Naive thymus-derived CD4-positive, alpha-beta T cell (primary cell): ENCODE results near the gene ALDH18A1. TPM values are rescaled to one million over a fixed set of nuclear protein-coding genes. Genes with fewer than 3 reads are reported as not detected.
A peak's percentile ranks its signal among the peaks of the same experiment; 100 is the strongest.

Experiments used
- ATAC-seq: fragments of 150-1000 bp; cut with Tn5 transposase; 2 replicates; pipeline ENCODE4 v1.10.0; 2021; ENCODE audit warnings: mild to moderate bottlenecking, moderate library complexity
- CTCF ChIA-PET: fragments of 350-600 bp; sonication (Branson Sonifier 250); formaldehyde crosslinking; loops from one replicate; lab custom pipeline; 2021; ENCODE audit warnings: antibody characterized with exemption; lab: Charles Lee
- POLR2A ChIA-PET: fragments of 350-600 bp; sonication (Branson Sonifier 250); formaldehyde crosslinking; loops from one replicate; lab custom pipeline; 2021; ENCODE audit warnings: antibody characterized with exemption, inconsistent platforms; lab: Charles Lee
- DNase-seq, 9 donors: peaks; one replicate each; pipeline versions ENCODE4 v3.0.0 to v3.0.0-alpha.2; 2020 to 2022; ENCODE audit warnings: mixed read lengths in 1 of 9
- H3K27ac ChIP-seq: one replicate; pipeline ENCODE4 v1.7.0; 2013; ENCODE audit warnings: mild to moderate bottlenecking, low read depth, low read length, moderate library complexity
- H3K27me3 ChIP-seq, 2 donors: one replicate each; pipeline ENCODE4 v1.7.0; 2013; ENCODE audit warnings: low read length in 2 of 2, mild to moderate bottlenecking in 2 of 2, moderate library complexity in 2 of 2; ENCODE audit not compliant: control insufficient read depth in 2 of 2, insufficient read depth in 2 of 2
- H3K36me3 ChIP-seq, 3 experiments: 1 replicate in 2 of 3; 2 replicates in 1 of 3; pipeline ENCODE4 v1.7.0; 2013; ENCODE audit warnings: low read length in 3 of 3, mild to moderate bottlenecking in 3 of 3, moderate library complexity in 1 of 3; ENCODE audit not compliant: insufficient read depth in 3 of 3, control insufficient read depth in 2 of 3
- H3K4me1 ChIP-seq, 2 donors: one replicate each; pipeline ENCODE4 v1.7.0; 2013; ENCODE audit warnings: low read length in 2 of 2, mild to moderate bottlenecking in 2 of 2, moderate library complexity in 1 of 2; ENCODE audit not compliant: control insufficient read depth in 2 of 2, insufficient read depth in 2 of 2
- H3K4me3 ChIP-seq: 2 replicates; pipeline ENCODE4 v1.7.0; 2013; ENCODE audit warnings: mild to moderate bottlenecking, low read length
- H3K9me3 ChIP-seq, 3 experiments: 1 replicate in 2 of 3; 2 replicates in 1 of 3; pipeline ENCODE4 v1.7.0; 2013; ENCODE audit warnings: low read length in 3 of 3; ENCODE audit not compliant: control insufficient read depth in 2 of 3
- H3K27ac Mint-ChIP-seq, 9 donors: one replicate each; pipeline ENCODE4 v1.8.0; 2020 to 2022; ENCODE audit warnings: mixed read lengths in 9 of 9, mild to moderate bottlenecking in 8 of 9, moderate library complexity in 5 of 9, inconsistent platforms in 2 of 9
- H3K27me3 Mint-ChIP-seq, 5 donors: one replicate each; pipeline ENCODE4 v1.8.0; 2021 to 2022; ENCODE audit warnings: mixed read lengths in 5 of 5, mild to moderate bottlenecking in 1 of 5
- H3K36me3 Mint-ChIP-seq, 5 donors: one replicate each; pipeline ENCODE4 v1.8.0; 2020 to 2022; ENCODE audit warnings: mixed read lengths in 5 of 5, mild to moderate bottlenecking in 3 of 5, inconsistent platforms in 1 of 5
- H3K4me1 Mint-ChIP-seq, 7 donors: one replicate each; pipeline ENCODE4 v1.8.0; 2020 to 2022; ENCODE audit warnings: mixed read lengths in 7 of 7, mild to moderate bottlenecking in 3 of 7, inconsistent platforms in 1 of 7
- H3K4me3 Mint-ChIP-seq, 10 donors: one replicate each; pipeline ENCODE4 v1.8.0; 2020 to 2022; ENCODE audit warnings: mild to moderate bottlenecking in 10 of 10, mixed read lengths in 10 of 10, moderate library complexity in 6 of 10, inconsistent platforms in 2 of 10
- H3K9me3 Mint-ChIP-seq, 11 donors: one replicate each; pipeline ENCODE4 v1.8.0; 2020 to 2022; ENCODE audit warnings: mixed read lengths in 11 of 11, mild to moderate bottlenecking in 4 of 11, inconsistent platforms in 1 of 11, moderate library complexity in 1 of 11
- intact Hi-C, 2 donors: fragments of 100-400 bp; cut with micrococcal nuclease; formaldehyde crosslinking; loops; one replicate each; pipeline ENCODE4 v1.15.1; 2023
- polyA plus RNA-seq, 2 donors: library from polyadenylated mRNA; unstranded; fragments of 300-500 nt; fragmentation: Illumina TruSeq; gene quantifications; one replicate each; pipeline ENCODE4 v1.2.3, GENCODE V29; 2021
- total RNA-seq, 6 experiments: library from RNA in 5 of 6; stranded (reverse) in 5 of 6; gene quantifications; 1 replicate in 5 of 6; 2 replicates in 1 of 6; pipeline ENCODE4 v1.2.3 and lab custom pipeline; 2021 to 2026

ALDH18A1 gene
- total and polyA plus RNA-seq, 7 experiments from 2014 or later, result 15.0 to 73.8 (median 28.3) TPM

- no peak overlapping the region for H3K4me3 Mint-ChIP-seq
- H3K27me3 ChIP-seq, result no peaks in the 10 kb centered on the region
- DNase-seq (no peak), ATAC-seq (no peak)
- CTCF ChIA-PET, result no interaction called here
- no peak overlapping the region for H3K27ac Mint-ChIP-seq
- no peak overlapping the region for H3K4me3 ChIP-seq
- POLR2A ChIA-PET, result no interaction called here
- H3K36me3 ChIP-seq, result peaks cover 0 to 5% (median 0%) of the 10 kb centered on the region in 3 experiments
- intact Hi-C loops, result loop anchor here (5.0 kb wide), 3 partner anchors 267 to 1023 kb away; partner anchors contain the start of genes CC2D2B (in 1 of the 2) and TM9SF3 (in 1 of the 2)
- no peaks in the 10 kb centered on the region for H3K9me3 ChIP-seq
- peaks cover 4% of the 10 kb centered on the region in 2 donors for H3K4me1 ChIP-seq
- H3K4me1 Mint-ChIP-seq, result peaks cover 9 to 16% (median 11%) of the 10 kb centered on the region in 7 donors
- H3K27me3 Mint-ChIP-seq, result peaks cover 0 to 45% (median under 1%) of the 10 kb centered on the region in 5 donors
- H3K36me3 Mint-ChIP-seq, result no peaks in the 10 kb centered on the region
- no peaks in the 10 kb centered on the region for H3K9me3 Mint-ChIP-seq
- no peak overlapping the region for H3K27ac ChIP-seq
Observed at GRCh38 chr10:95564291-95564690, 92.2 kb downstream of the ALDH18A1 start.

GRCh38 chr10:95562341-95562965 is 94.1 kb downstream of the ALDH18A1 start:
- no peaks in the 10 kb centered on the region for H3K27me3 ChIP-seq
- DNase-seq (no peak), ATAC-seq (no peak)
- intact Hi-C loops, result loop anchor here (5.0 kb wide), 3 partner anchors 265 to 1025 kb away; partner anchors contain the start of genes CC2D2B (in 1 of the 2) and TM9SF3 (in 1 of the 2)
- ChIA-PET POLR2A (interaction anchor here (0.5 to 1.2 kb wide), 2 partner anchors 201 to 568 kb away, joined by 3 read pairs; partner anchors contain the start of gene ZNF518A), CTCF (no interaction called here)
- Mint-ChIP-seq H3K9me3 (no peaks in the 10 kb centered on the region), H3K27ac (peak overlapping the region in 6 of 9 donors; percentile 0 to 90 (median 47)), H3K27me3 (peaks cover 0 to 56% (median 5%) of the 10 kb centered on the region in 5 donors), H3K4me3 (peak overlapping the region in 9 of 10 donors; percentile 4 to 99 (median 89)), H3K36me3 (no peaks in the 10 kb centered on the region), H3K4me1 (peaks cover 7 to 16% (median 11%) of the 10 kb centered on the region in 7 donors)
- no peaks in the 10 kb centered on the region for H3K9me3 ChIP-seq
- no peak overlapping the region for H3K27ac ChIP-seq
- peaks cover 0 to 5% (median 0%) of the 10 kb centered on the region in 3 experiments for H3K36me3 ChIP-seq
- no peak overlapping the region for H3K4me3 ChIP-seq
- H3K4me1 ChIP-seq, result peaks cover 4% of the 10 kb centered on the region in 2 donors

DNA sequence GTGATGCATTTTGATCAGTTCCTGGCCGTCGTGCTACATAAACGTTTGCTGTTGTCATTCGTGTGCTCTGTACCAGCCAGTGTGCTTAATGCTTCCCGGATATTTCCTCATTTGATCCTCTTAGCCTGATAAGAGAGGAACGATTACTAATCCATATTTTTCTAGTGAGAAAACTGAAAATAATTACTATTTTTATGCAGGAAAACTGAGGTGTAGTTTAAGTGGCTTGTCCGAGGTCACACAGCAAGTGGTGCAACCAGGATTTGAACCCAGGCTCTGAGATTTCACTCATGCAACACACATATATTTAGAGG is 94.7 kb downstream of the ALDH18A1 start:
- H3K4me3 Mint-ChIP-seq, result peak overlapping the region; percentile 84 to 99 (median 90)
- peaks cover 4% of the 10 kb centered on the region in 2 donors for H3K4me1 ChIP-seq
- ATAC-seq, result no peak
- H3K27me3 ChIP-seq, result no peaks in the 10 kb centered on the region
- H3K27ac Mint-ChIP-seq, result peak overlapping the region in 8 of 9 donors; percentile 10 to 94 (median 80)
- intact Hi-C loops, result loop anchor here (1.0 to 5.0 kb wide), 7 partner anchors 94 to 1271 kb away; partner anchors contain the start of genes ALDH18A1 (in 2 of the 2), CC2D2B (in 1 of the 2), LCOR (in 1 of the 2) and TM9SF3 (in 1 of the 2)
- no peaks in the 10 kb centered on the region for H3K9me3 ChIP-seq
- CTCF ChIA-PET, result no interaction called here
- H3K9me3 Mint-ChIP-seq, result no peaks in the 10 kb centered on the region
- peaks cover 7 to 16% (median 11%) of the 10 kb centered on the region in 7 donors for H3K4me1 Mint-ChIP-seq
- POLR2A ChIA-PET, result interaction anchor here (1.2 kb wide), 1 partner anchor 568 kb away, joined by 3 read pairs; the partner anchor contains the start of gene ZNF518A
- peaks cover 0 to 60% (median 5%) of the 10 kb centered on the region in 5 donors for H3K27me3 Mint-ChIP-seq
- H3K36me3 Mint-ChIP-seq, result no peaks in the 10 kb centered on the region
- peaks cover 0 to 5% (median 0%) of the 10 kb centered on the region in 3 experiments for H3K36me3 ChIP-seq
- peak overlapping the region; percentile 62 for H3K4me3 ChIP-seq
- peak in 1 of 9 donors; percentile 1 for DNase-seq
- H3K27ac ChIP-seq, result no peak overlapping the region

DNA sequence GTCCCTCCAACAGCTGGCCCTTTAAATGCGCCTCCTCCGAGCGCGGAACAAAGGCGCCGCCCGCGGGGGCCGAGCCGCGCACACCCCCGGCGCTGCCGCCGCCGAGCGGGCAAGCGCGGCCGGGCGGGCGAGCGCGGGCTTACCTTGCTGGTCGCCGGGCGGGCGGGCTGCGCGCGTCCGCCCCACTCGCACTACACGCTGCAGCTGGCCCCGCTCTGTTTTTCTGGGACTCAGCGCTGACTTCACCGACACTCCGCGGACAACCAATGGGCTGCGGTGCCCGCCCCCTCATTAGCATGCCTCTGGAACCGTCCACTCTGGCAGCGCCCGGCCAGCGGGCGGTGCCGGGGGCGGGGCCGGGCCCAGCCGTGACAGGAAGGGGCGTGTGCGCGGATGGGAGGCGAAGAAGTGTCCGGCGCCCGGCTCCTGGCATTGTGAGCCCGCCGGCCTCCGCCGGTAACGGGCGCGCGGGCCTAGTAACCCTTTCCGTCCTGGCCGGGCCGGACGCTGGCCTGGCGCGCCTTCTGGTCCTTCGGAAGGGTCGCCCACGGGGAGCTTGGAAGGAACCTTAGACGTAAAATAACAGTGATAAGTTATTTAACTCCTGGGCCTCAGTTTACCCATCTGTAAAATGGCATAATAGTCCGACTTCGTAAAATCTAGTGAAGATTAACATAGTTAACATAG is 95.2 kb downstream of the ALDH18A1 start, which contains the start of gene SORBS1:
SORBS1 (minus strand) TSS at position 195 of the 687 bp plus-strand sequence. CDS start 120,236 bp downstream, outside the sequence.
- H3K4me1 ChIP-seq, result peaks cover 4% of the 10 kb centered on the region in 2 donors
- peak within 1 kb of the TSS; percentile 66 for H3K27ac ChIP-seq
- ChIA-PET POLR2A (interaction anchor here (1.2 kb wide), 1 partner anchor 569 kb away, joined by 3 read pairs; the partner anchor contains the start of gene ZNF518A), CTCF (no interaction called here)
- H3K27me3 ChIP-seq, result no peaks in the 10 kb centered on the region
- peak within 1 kb of the TSS; percentile 90 for H3K4me3 ChIP-seq
- H3K36me3 ChIP-seq, result peaks cover 0 to 5% (median 0%) of the 10 kb centered on the region in 3 experiments
- intact Hi-C loops, result loop anchor here (1.0 to 5.0 kb wide), 7 partner anchors 95 to 1271 kb away; partner anchors contain the start of genes ALDH18A1 (in 2 of the 2), CC2D2B (in 1 of the 2), LCOR (in 1 of the 2) and TM9SF3 (in 1 of the 2)
- Mint-ChIP-seq H3K4me1 (peaks cover 7 to 16% (median 11%) of the 10 kb centered on the region in 7 donors), H3K27me3 (peaks cover 0 to 62% (median 5%) of the 10 kb centered on the region in 5 donors), H3K27ac (peak within 1 kb of the TSS; percentile 76 to 97 (median 89)), H3K9me3 (no peaks in the 10 kb centered on the region), H3K4me3 (peak within 1 kb of the TSS; percentile 96 to 100 (median 99)), H3K36me3 (no peaks in the 10 kb centered on the region)
- peak; percentile 99 for ATAC-seq
- peak; percentile 80 to 88 (median 82) for DNase-seq
- no peaks in the 10 kb centered on the region for H3K9me3 ChIP-seq

GRCh38 chr10:95560278-95561176 is 96.0 kb downstream of the ALDH18A1 start:
- ChIA-PET CTCF (no interaction called here), POLR2A (no interaction called here)

More at GRCh38 chr10:95560278-95561176, 96.0 kb downstream of the ALDH18A1 start:
- Mint-ChIP-seq H3K4me3 (peak overlapping the region; percentile 96 to 100 (median 99)), H3K27me3 (peaks cover 0 to 58% (median 5%) of the 10 kb centered on the region in 5 donors), H3K36me3 (no peaks in the 10 kb centered on the region), H3K27ac (peak overlapping the region; percentile 76 to 97 (median 89)), H3K4me1 (peaks cover 7 to 16% (median 11%) of the 10 kb centered on the region in 7 donors), H3K9me3 (no peaks in the 10 kb centered on the region)
- Histone ChIP-seq H3K27ac (peak overlapping the region; percentile 66), H3K4me1 (peaks cover 4% of the 10 kb centered on the region in 2 donors), H3K27me3 (no peaks in the 10 kb centered on the region), H3K9me3 (no peaks in the 10 kb centered on the region), H3K4me3 (peak overlapping the region; percentile 90), H3K36me3 (peaks cover 0 to 5% (median 0%) of the 10 kb centered on the region in 3 experiments)
- DNase-seq, result peak; percentile 17 to 49 (median 42)
- peak; percentile 44 for ATAC-seq
- intact Hi-C loops, result loop anchor here (1.0 to 5.0 kb wide), 7 partner anchors 96 to 1272 kb away; partner anchors contain the start of genes ALDH18A1 (in 2 of the 2), ZNF518A (in 2 of the 2), CC2D2B (in 1 of the 2) and LCOR (in 1 of the 2)
